Right atrium auricular region (tissue), 2 donors: Measurements from ENCODE around the gene ETFB. TPM values are rescaled to one million over a fixed set of nuclear protein-coding genes. Genes with fewer than 3 reads are reported as not detected.

Experiments used
- DNase-seq: peaks from one replicate; pipeline ENCODE4 v3.0.0-alpha.2; 2019; ENCODE audit warnings: low spot score
- H3K27ac ChIP-seq, 2 donors: fragments of 200-600 bp; sonication (generic); 1 replicate in 1 of 2; 2 replicates in 1 of 2; pipeline ENCODE4 v1.5.1; 2016 to 2019
- H3K27me3 ChIP-seq, 2 donors: fragments of 200-600 bp; sonication (generic); one replicate each; pipeline versions ENCODE4 v1.5.1 to v1.6.0; 2017 to 2019
- H3K36me3 ChIP-seq: fragments of 200-600 bp; sonication (generic); one replicate; pipeline ENCODE4 v1.5.1; 2016
- H3K4me1 ChIP-seq, 2 donors: fragments of 200-600 bp; sonication (generic); one replicate each; pipeline versions ENCODE4 v1.5.1 to v1.6.0; 2017 to 2019
- H3K4me3 ChIP-seq, 2 donors: fragments of 200-600 bp; sonication (generic); 1 replicate in 1 of 2; 2 replicates in 1 of 2; pipeline ENCODE4 v1.5.1; 2017 to 2019; ENCODE audit warnings: mild to moderate bottlenecking in 1 of 2, moderate library complexity in 1 of 2
- H3K9me3 ChIP-seq, 2 donors: fragments of 200-600 bp; sonication (generic); one replicate each; pipeline ENCODE4 v1.5.1; 2019
- CTCF ChIP-seq, 2 donors: fragments of 200-600 bp; sonication (generic); IDR thresholded peaks; one replicate each; pipeline ENCODE4 v1.5.1; 2019; ENCODE audit warnings: antibody characterized with exemption in 2 of 2
- total RNA-seq, 2 donors: library from RNA; depleted of rRNA; stranded (reverse); fragments of >200 nt; gene quantifications; one replicate each; pipeline ENCODE4 v1.1.0, GENCODE V29; 2016

ETFB gene
- total RNA-seq, 2 donors from 2014 or later = 385 TPM

- no peaks in the 10 kb centered on the region for H3K27me3 ChIP-seq
- no peak overlapping the region for H3K27ac ChIP-seq
- no peak overlapping the region for H3K4me3 ChIP-seq
- H3K4me1 ChIP-seq = no peaks in the 10 kb centered on the region
- peaks cover 0 to 8% of the 10 kb centered on the region in 2 donors for H3K9me3 ChIP-seq
- no peak for DNase-seq
- no peak for TF ChIP-seq CTCF (IDR thresholded peaks at IDR 0.05)
- H3K36me3 ChIP-seq = no peaks in the 10 kb centered on the region
Measured at GRCh38 chr19:51318687-51319648, 47.2 kb downstream of the ETFB start.

- no peaks in the 10 kb centered on the region for H3K36me3 ChIP-seq
- H3K27ac ChIP-seq = no peak overlapping the region
- H3K4me3 ChIP-seq = no peak overlapping the region
- H3K4me1 ChIP-seq = no peaks in the 10 kb centered on the region
- no peak for DNase-seq
- H3K9me3 ChIP-seq = peaks cover 0 to 8% of the 10 kb centered on the region in 2 donors
- no peaks in the 10 kb centered on the region for H3K27me3 ChIP-seq
- TF ChIP-seq CTCF (IDR thresholded peaks at IDR 0.05) = no peak
Measured at GRCh38 chr19:51317968-51318367, 48.2 kb downstream of the ETFB start.

GRCh38 chr19:51317376-51317775 is 48.8 kb downstream of the ETFB start:
- Histone ChIP-seq H3K36me3 (no peaks in the 10 kb centered on the region), H3K9me3 (peaks cover 0 to 8% of the 10 kb centered on the region in 2 donors), H3K27me3 (no peaks in the 10 kb centered on the region), H3K4me3 (no peak overlapping the region), H3K4me1 (no peaks in the 10 kb centered on the region), H3K27ac (no peak overlapping the region)
- no peak for DNase-seq
- no peak for TF ChIP-seq CTCF (IDR thresholded peaks at IDR 0.05)

GRCh38 chr19:51316688-51317087 is 49.5 kb downstream of the ETFB start:
- no peak for TF ChIP-seq CTCF (IDR thresholded peaks at IDR 0.05)
- no peak for DNase-seq
- Histone ChIP-seq H3K9me3 (peaks cover 0 to 8% of the 10 kb centered on the region in 2 donors), H3K4me1 (no peaks in the 10 kb centered on the region), H3K27me3 (no peaks in the 10 kb centered on the region), H3K27ac (no peak overlapping the region), H3K4me3 (no peak overlapping the region), H3K36me3 (no peaks in the 10 kb centered on the region)

- Histone ChIP-seq H3K27ac (no peak within 1 kb of the TSS), H3K4me3 (no peak within 1 kb of the TSS), H3K36me3 (no peaks in the 10 kb centered on the region), H3K27me3 (no peaks in the 10 kb centered on the region), H3K9me3 (peaks cover 6 to 23% of the 10 kb centered on the region in 2 donors), H3K4me1 (no peaks in the 10 kb centered on the region)
- TF ChIP-seq CTCF (IDR thresholded peaks at IDR 0.05) = no peak
- no peak for DNase-seq
Measured at GRCh38 chr19:51311351-51312257, 54.6 kb downstream of the ETFB start, which contains the start of gene IGLON5. IGLON5 (plus strand) TSS chr19:51311644; CDS start chr19:51311848, 204 bp downstream.
